ENCODE data around the gene BICDL1.

GRCh38 chr12:120056739-120057138, 67.7 kb downstream of the BICDL1 start:
- TF ChIP-seq, protein P1, sequence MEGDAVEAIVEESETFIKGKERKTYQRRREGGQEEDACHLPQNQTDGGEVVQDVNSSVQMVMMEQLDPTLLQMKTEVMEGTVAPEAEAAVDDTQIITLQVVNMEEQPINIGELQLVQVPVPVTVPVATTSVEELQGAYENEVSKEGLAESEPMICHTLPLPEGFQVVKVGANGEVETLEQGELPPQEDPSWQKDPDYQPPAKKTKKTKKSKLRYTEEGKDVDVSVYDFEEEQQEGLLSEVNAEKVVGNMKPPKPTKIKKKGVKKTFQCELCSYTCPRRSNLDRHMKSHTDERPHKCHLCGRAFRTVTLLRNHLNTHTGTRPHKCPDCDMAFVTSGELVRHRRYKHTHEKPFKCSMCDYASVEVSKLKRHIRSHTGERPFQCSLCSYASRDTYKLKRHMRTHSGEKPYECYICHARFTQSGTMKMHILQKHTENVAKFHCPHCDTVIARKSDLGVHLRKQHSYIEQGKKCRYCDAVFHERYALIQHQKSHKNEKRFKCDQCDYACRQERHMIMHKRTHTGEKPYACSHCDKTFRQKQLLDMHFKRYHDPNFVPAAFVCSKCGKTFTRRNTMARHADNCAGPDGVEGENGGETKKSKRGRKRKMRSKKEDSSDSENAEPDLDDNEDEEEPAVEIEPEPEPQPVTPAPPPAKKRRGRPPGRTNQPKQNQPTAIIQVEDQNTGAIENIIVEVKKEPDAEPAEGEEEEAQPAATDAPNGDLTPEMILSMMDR (IDR thresholded peaks at IDR 0.05; ENCODE audit: insufficient read depth, low read length), result no peak
- TF ChIP-seq POLR2AphosphoS5 (IDR thresholded peaks at IDR 0.05; ENCODE audit: low read depth), result no peak
